ENCODE results near the gene DBH. TPM values are rescaled to one million over a fixed set of nuclear protein-coding genes. Genes with fewer than 3 reads are reported as not detected.

Gene DBH
- polyA plus RNA-seq, 3 donors: not detected

- 88% methylated on average over 7 of the region's 7 CpGs for WGBS (ENCODE audit: insufficient coverage)
- no peaks in the 10 kb centered on the region for H3K27me3 ChIP-seq (ENCODE audit: control insufficient read depth in 2 of 2, insufficient read depth in 2 of 2, low read length in 2 of 2)
- intact Hi-C loops (cut with micrococcal nuclease): no loop called here
Observed at GRCh38 chr9:133598978-133599377, 37.2 kb upstream of the DBH start.

GRCh38 chr9:133599470-133600173, 36.5 kb upstream of the DBH start:
- Mint-ChIP-seq H3K36me3 (no peaks in the 10 kb centered on the region), H3K9me3 (peaks cover 24 to 33% (median 28%) of the 10 kb centered on the region in 7 donors), H3K4me3 (no peak overlapping the region), H3K27me3 (ENCODE audit: low read depth in 3 of 3) (peaks cover 2 to 5% (median 4%) of the 10 kb centered on the region in 3 donors), H3K4me1 (no peaks in the 10 kb centered on the region), H3K27ac (no peak overlapping the region)
- H3K4me1 ChIP-seq (ENCODE audit: control insufficient read depth in 1 of 2, insufficient read depth in 2 of 2, low read length in 2 of 2): no peaks in the 10 kb centered on the region
- H3K79me2 ChIP-seq (ENCODE audit: insufficient read depth, low read length): no peaks in the 10 kb centered on the region
- H4K20me1 ChIP-seq (ENCODE audit: insufficient read depth, low read length): no peaks in the 10 kb centered on the region
- no peak overlapping the region for H3K4me2 ChIP-seq (replicated peaks; ENCODE audit: extremely low read depth, low read length, poor library complexity, severe bottlenecking)
- no peaks in the 10 kb centered on the region for H3K27me3 ChIP-seq (ENCODE audit: control insufficient read depth in 2 of 2, insufficient read depth in 2 of 2, low read length in 2 of 2)
- TF ChIP-seq CTCF (IDR thresholded peaks at IDR 0.05): no peak
- intact Hi-C loops (cut with micrococcal nuclease): no loop called here
- H3K27ac ChIP-seq (ENCODE audit: low read depth in 1 of 2, low read length in 2 of 2): no peak overlapping the region
- DNase-seq: no peak
- no peaks in the 10 kb centered on the region for H3K36me3 ChIP-seq (replicated peaks in 1 of 2; ENCODE audit: control insufficient read depth in 1 of 2, insufficient read depth in 2 of 2, low read length in 2 of 2)
- H3K9me3 ChIP-seq (replicated peaks in 1 of 2; ENCODE audit: control insufficient read depth in 1 of 2, insufficient read depth in 1 of 2, low read length in 2 of 2): peaks cover 33% of the 10 kb centered on the region in 2 donors
- H3K4me3 ChIP-seq (replicated peaks in 1 of 3; ENCODE audit: low read depth in 2 of 3, low read length in 3 of 3): no peak overlapping the region
- H3K9ac ChIP-seq (ENCODE audit: insufficient read depth, low read length, poor library complexity, severe bottlenecking): no peak overlapping the region
- whole genome bisulfite sequencing (ENCODE audit: insufficient coverage): 91% methylated on average over 6 of the region's 6 CpGs
- H2AFZ ChIP-seq (ENCODE audit: insufficient read depth, low read depth, low read length, poor library complexity, severe bottlenecking): no peak overlapping the region

More at GRCh38 chr9:133598978-133599377, 37.2 kb upstream of the DBH start:
- Mint-ChIP-seq H3K36me3 (no peaks in the 10 kb centered on the region), H3K27me3 (ENCODE audit: low read depth in 3 of 3) (peaks cover 0 to 5% (median 2%) of the 10 kb centered on the region in 3 donors), H3K4me1 (no peaks in the 10 kb centered on the region), H3K4me3 (no peak overlapping the region), H3K9me3 (peaks cover 24 to 33% (median 28%) of the 10 kb centered on the region in 7 donors), H3K27ac (no peak overlapping the region)
- H2AFZ ChIP-seq (ENCODE audit: insufficient read depth, low read depth, low read length, poor library complexity, severe bottlenecking): no peak overlapping the region
- no peak for TF ChIP-seq CTCF (IDR thresholded peaks at IDR 0.05)
- peaks cover 33% of the 10 kb centered on the region in 2 donors for H3K9me3 ChIP-seq (replicated peaks in 1 of 2; ENCODE audit: control insufficient read depth in 1 of 2, insufficient read depth in 1 of 2, low read length in 2 of 2)
- no peak overlapping the region for H3K4me3 ChIP-seq (replicated peaks in 1 of 3; ENCODE audit: low read depth in 2 of 3, low read length in 3 of 3)
- no peaks in the 10 kb centered on the region for H4K20me1 ChIP-seq (ENCODE audit: insufficient read depth, low read length)
- H3K27ac ChIP-seq (ENCODE audit: low read depth in 1 of 2, low read length in 2 of 2): no peak overlapping the region
- H3K4me1 ChIP-seq (ENCODE audit: control insufficient read depth in 1 of 2, insufficient read depth in 2 of 2, low read length in 2 of 2): no peaks in the 10 kb centered on the region
- no peaks in the 10 kb centered on the region for H3K36me3 ChIP-seq (replicated peaks in 1 of 2; ENCODE audit: control insufficient read depth in 1 of 2, insufficient read depth in 2 of 2, low read length in 2 of 2)
- H3K9ac ChIP-seq (ENCODE audit: insufficient read depth, low read length, poor library complexity, severe bottlenecking): no peak overlapping the region
- H3K4me2 ChIP-seq (replicated peaks; ENCODE audit: extremely low read depth, low read length, poor library complexity, severe bottlenecking): no peak overlapping the region
- H3K79me2 ChIP-seq (ENCODE audit: insufficient read depth, low read length): no peaks in the 10 kb centered on the region
- DNase-seq: no peak

Measured in CD14-positive monocyte (primary cell).